Neuronal stem cell (in vitro differentiated cells): ENCODE results near the gene SCRN2.

Experiments
- DNase-seq: peaks from one replicate; pipeline ENCODE4 v3.0.0-alpha.2; 2013; ENCODE audit warnings: low spot score
- H2AFZ ChIP-seq: one replicate; pipeline ENCODE4 v1.6.1; 2013; ENCODE audit warnings: mild to moderate bottlenecking, low read length, inconsistent platforms
- H2AK5ac ChIP-seq: 2 replicates; pipeline ENCODE4 v1.6.1; 2013; ENCODE audit warnings: low read depth, mild to moderate bottlenecking, inconsistent platforms, low read length, moderate library complexity, mixed read lengths
- H2BK120ac ChIP-seq: 2 replicates; pipeline ENCODE4 v1.6.1; 2013; ENCODE audit warnings: low read depth, mild to moderate bottlenecking, inconsistent platforms, low read length, moderate library complexity, mixed read lengths
- H2BK12ac ChIP-seq: one replicate; pipeline ENCODE4 v1.6.1; 2013; ENCODE audit warnings: low read length, inconsistent platforms
- H2BK15ac ChIP-seq: 2 replicates; pipeline ENCODE4 v1.6.1; 2013; ENCODE audit warnings: mild to moderate bottlenecking, low read length, inconsistent platforms, mixed read lengths
- H2BK5ac ChIP-seq: one replicate; pipeline ENCODE4 v1.6.1; 2013; ENCODE audit warnings: inconsistent platforms, mild to moderate bottlenecking, low read length, moderate library complexity
- H3K14ac ChIP-seq: one replicate; pipeline ENCODE4 v1.6.1; 2013; ENCODE audit warnings: low read length, inconsistent platforms
- H3K18ac ChIP-seq: 2 replicates; pipeline ENCODE4 v1.6.1; 2013; ENCODE audit warnings: low read length, inconsistent platforms
- H3K23ac ChIP-seq: 2 replicates; pipeline ENCODE4 v1.6.1; 2013; ENCODE audit warnings: low read depth, mild to moderate bottlenecking, mixed read lengths, low read length, inconsistent platforms; ENCODE audit not compliant: poor library complexity
- H3K27ac ChIP-seq: replicated peaks from 3 replicates; pipeline ENCODE4 v1.5.1; 2013; ENCODE audit warnings: low read length, inconsistent platforms
- H3K27me3 ChIP-seq, 3 experiments: 2 replicates each; pipeline ENCODE4 v1.6.1; 2013; ENCODE audit warnings: low read length in 3 of 3, mild to moderate bottlenecking in 2 of 3, inconsistent platforms in 1 of 3, low read depth in 1 of 3, mixed read lengths in 1 of 3, moderate library complexity in 1 of 3; ENCODE audit not compliant: control insufficient read depth in 3 of 3, insufficient read depth in 3 of 3
- H3K36me3 ChIP-seq, 2 donors: replicated peaks in 1 of 2; 2 replicates each; pipeline ENCODE4 v1.6.1; 2013; ENCODE audit warnings: low read length in 2 of 2; ENCODE audit not compliant: control insufficient read depth in 2 of 2, insufficient read depth in 2 of 2
- H3K4ac ChIP-seq: 2 replicates; pipeline ENCODE4 v1.6.1; 2013; ENCODE audit warnings: inconsistent platforms, mild to moderate bottlenecking, low read length, moderate library complexity
- H3K4me1 ChIP-seq, 2 donors: 1 replicate in 1 of 2; 2 replicates in 1 of 2; pipeline ENCODE4 v1.6.1; 2013; ENCODE audit warnings: low read length in 2 of 2, low read depth in 1 of 2; ENCODE audit not compliant: control insufficient read depth in 2 of 2, insufficient read depth in 1 of 2
- H3K4me2 ChIP-seq: one replicate; pipeline ENCODE4 v1.6.1; 2013; ENCODE audit warnings: mild to moderate bottlenecking, low read length, inconsistent platforms; ENCODE audit not compliant: insufficient read depth, poor library complexity, severe bottlenecking
- H3K4me3 ChIP-seq, 2 donors: 2 replicates each; pipeline ENCODE4 v1.5.1; 2013; ENCODE audit warnings: low read length in 2 of 2, mild to moderate bottlenecking in 2 of 2, inconsistent platforms in 1 of 2, moderate library complexity in 1 of 2
- H3K79me1 ChIP-seq: one replicate; pipeline ENCODE4 v1.6.1; 2013; ENCODE audit warnings: low read depth, mild to moderate bottlenecking, inconsistent platforms, low read length, moderate library complexity
- H3K9ac ChIP-seq: one replicate; pipeline ENCODE4 v1.6.1; 2013; ENCODE audit warnings: mild to moderate bottlenecking, low read depth, low read length, inconsistent platforms; ENCODE audit not compliant: poor library complexity
- H3K9me3 ChIP-seq, 2 donors: replicated peaks in 1 of 2; 2 replicates each; pipeline versions ENCODE3 to v1.6.1; 2013; ENCODE audit warnings: low read length in 2 of 2, mild to moderate bottlenecking in 2 of 2, inconsistent platforms in 1 of 2, low read depth in 1 of 2, mixed read lengths in 1 of 2, moderate library complexity in 1 of 2; ENCODE audit not compliant: control insufficient read depth in 2 of 2, insufficient read depth in 1 of 2
- H4K8ac ChIP-seq: one replicate; pipeline ENCODE4 v1.6.1; 2013; ENCODE audit warnings: low read depth, mild to moderate bottlenecking, inconsistent platforms, low read length, moderate library complexity
- H4K91ac ChIP-seq: one replicate; pipeline ENCODE4 v1.6.1; 2013; ENCODE audit warnings: low read length, low read depth, mild to moderate bottlenecking, inconsistent platforms; ENCODE audit not compliant: poor library complexity
- WGBS, 2 donors: extraction: QIAGEN DNeasy Blood & Tissue Kit; methylation state at CpG; one replicate each; pipeline ENCODE4 v1.1.7; 2013; ENCODE audit warnings: missing lambda C conversion rate in 2 of 2, mixed read lengths in 1 of 2; ENCODE audit not compliant: insufficient read length in 2 of 2, insufficient replicate concordance in 1 of 2; ENCODE audit errors: extremely low coverage in 2 of 2; 5-methylcytosine and 5-hydroxymethylcytosine counted together

SCRN2 gene

DNA sequence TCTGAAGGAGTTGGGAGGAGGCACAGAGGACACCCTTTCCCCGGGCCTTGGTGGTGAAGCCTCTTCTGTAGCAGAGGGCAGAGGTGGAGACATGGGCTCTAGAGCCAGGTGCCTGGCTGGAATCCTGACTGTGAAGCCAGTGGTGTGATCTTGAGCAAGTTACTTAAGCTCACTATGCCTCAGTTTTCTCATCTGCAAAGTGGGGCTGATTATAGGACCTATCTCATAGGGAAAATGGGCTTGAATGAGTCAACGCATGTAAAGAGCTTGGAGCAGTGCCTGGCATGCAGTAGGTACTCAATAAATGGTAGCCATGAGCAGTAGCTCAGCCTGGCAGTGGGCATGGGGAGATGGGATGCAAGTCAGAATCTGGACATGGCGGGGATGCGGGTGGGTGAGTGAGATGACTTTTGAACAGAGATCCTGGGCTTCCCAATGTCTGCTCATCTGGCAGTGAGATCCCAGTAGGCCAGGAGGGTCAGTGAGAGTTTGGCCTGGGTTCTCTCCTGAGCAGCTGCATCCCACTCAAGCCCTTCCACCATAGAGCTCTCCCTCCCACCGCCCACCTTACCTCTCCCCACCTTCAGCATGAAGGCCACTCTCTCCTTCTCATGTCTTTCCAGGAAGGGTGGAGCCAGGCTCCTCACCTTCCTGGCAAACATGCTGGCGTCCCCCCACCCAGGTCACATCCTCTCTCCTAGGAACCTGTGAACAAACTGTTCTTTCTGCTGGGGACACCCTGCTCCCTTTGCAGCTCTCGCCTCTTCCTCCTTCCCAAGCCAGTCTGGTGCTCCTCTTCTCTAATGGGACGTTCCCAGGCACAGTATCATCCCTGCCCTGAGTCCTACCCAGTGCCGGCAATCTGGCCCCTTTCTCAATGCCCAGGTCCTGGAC lies 41.9 kb upstream of the SCRN2 start:
- no peak for DNase-seq
- H3K9ac ChIP-seq = no peak overlapping the region
- H4K8ac ChIP-seq = no peak overlapping the region
- H3K4me2 ChIP-seq = no peak overlapping the region
- H3K27me3 ChIP-seq = peaks cover 0 to 71% (median 0%) of the 10 kb centered on the region in 3 experiments
- no CpG with 5 or more reads among the region's 9 CpGs for WGBS, 2 donors
- no peak overlapping the region for H3K4ac ChIP-seq
- H2BK5ac ChIP-seq = no peak overlapping the region
- H4K91ac ChIP-seq = no peak overlapping the region
- H3K79me1 ChIP-seq = no peaks in the 10 kb centered on the region
- no peak overlapping the region for H3K14ac ChIP-seq
- H3K27ac ChIP-seq = no peak overlapping the region
- no peak overlapping the region for H3K18ac ChIP-seq
- H3K9me3 ChIP-seq = no peaks in the 10 kb centered on the region
- no peak overlapping the region for H3K4me3 ChIP-seq
- H2BK15ac ChIP-seq = no peak overlapping the region
- H2AFZ ChIP-seq = no peak overlapping the region
- peaks cover 0 to 12% of the 10 kb centered on the region in 2 donors for H3K4me1 ChIP-seq
- no peaks in the 10 kb centered on the region for H3K36me3 ChIP-seq
- H2AK5ac ChIP-seq = peak overlapping the region; percentile 47
- H3K23ac ChIP-seq = peak overlapping the region; percentile 71
- H2BK120ac ChIP-seq = no peak overlapping the region
- no peak overlapping the region for H2BK12ac ChIP-seq

DNA sequence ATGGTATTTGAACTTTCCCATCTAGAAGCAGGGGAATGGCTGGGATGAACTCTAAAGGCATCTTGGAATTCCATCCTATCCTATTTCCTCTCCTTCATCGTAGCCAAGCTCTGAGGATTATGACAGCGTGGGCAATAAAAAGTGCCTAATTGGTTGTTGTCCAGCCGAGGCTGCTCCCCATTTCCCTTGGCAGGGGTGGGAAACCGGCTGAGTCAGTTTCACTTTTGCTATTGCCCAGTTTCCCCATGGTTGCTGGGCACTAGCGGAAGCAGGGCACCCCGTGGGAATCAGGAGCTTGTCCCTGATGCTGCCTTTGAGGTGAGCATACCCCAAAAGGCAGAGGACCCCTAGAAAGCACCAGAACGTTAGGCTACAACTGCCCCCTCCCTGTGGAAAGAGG lies 41.2 kb upstream of the SCRN2 start:
- no peak overlapping the region for H3K4ac ChIP-seq
- no CpG with 5 or more reads among the region's 7 CpGs for WGBS, 2 donors
- no peak overlapping the region for H2BK12ac ChIP-seq
- no peaks in the 10 kb centered on the region for H3K36me3 ChIP-seq
- H3K23ac ChIP-seq = no peak overlapping the region
- no peak overlapping the region for H2AK5ac ChIP-seq
- H4K91ac ChIP-seq = no peak overlapping the region
- H3K18ac ChIP-seq = no peak overlapping the region
- no peak overlapping the region for H2BK15ac ChIP-seq
- H3K79me1 ChIP-seq = no peaks in the 10 kb centered on the region
- no peaks in the 10 kb centered on the region for H3K9me3 ChIP-seq
- H2BK5ac ChIP-seq = no peak overlapping the region
- H3K9ac ChIP-seq = no peak overlapping the region
- no peak overlapping the region for H3K14ac ChIP-seq
- no peak overlapping the region for H3K4me3 ChIP-seq
- no peak overlapping the region for H3K4me2 ChIP-seq
- H3K27me3 ChIP-seq = peaks cover 0 to 78% (median 0%) of the 10 kb centered on the region in 3 experiments
- DNase-seq = no peak
- no peak overlapping the region for H2BK120ac ChIP-seq
- H3K27ac ChIP-seq = no peak overlapping the region
- peaks cover 0 to 12% of the 10 kb centered on the region in 2 donors for H3K4me1 ChIP-seq
- no peak overlapping the region for H2AFZ ChIP-seq
- H4K8ac ChIP-seq = no peak overlapping the region

DNA sequence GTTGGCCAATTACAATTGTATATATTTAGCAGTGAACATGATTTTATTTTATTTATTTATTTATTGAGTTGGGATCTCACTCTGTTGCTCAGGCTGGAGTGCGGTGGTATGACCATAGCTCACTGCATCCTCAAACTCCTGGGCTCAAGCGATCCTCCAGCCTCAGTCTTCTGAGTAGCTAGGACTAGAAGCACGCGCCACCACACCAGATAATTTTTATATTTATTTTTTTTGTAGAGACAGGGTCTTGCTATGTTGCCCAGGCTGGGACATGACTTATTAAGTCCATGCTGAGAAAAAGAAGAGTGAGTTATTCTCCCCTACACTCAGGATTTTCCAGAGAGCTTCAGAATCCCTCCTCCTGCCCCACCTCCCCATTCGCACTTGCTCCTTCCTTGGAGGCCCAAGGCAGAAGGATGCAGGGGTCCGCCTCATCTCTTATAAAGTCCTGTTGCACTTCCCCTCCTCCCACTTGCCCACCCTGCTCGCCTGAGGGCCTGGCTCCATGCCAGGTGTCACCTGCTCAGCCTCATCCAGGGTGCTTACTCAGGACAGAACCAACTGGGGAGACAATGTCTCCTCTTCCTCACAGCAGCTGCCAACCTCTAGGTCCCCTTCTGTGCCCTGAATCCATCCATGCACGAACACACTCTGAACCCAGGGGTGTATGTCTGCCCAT lies 38.8 kb upstream of the SCRN2 start:
- H3K36me3 ChIP-seq = no peaks in the 10 kb centered on the region
- no peak overlapping the region for H3K27ac ChIP-seq
- no peak overlapping the region for H2BK5ac ChIP-seq
- peaks cover 0 to 8% of the 10 kb centered on the region in 2 donors for H3K4me1 ChIP-seq
- H3K27me3 ChIP-seq = peaks cover 0 to 83% (median 0%) of the 10 kb centered on the region in 3 experiments
- no peak overlapping the region for H3K4me3 ChIP-seq
- no peaks in the 10 kb centered on the region for H3K9me3 ChIP-seq
- H3K18ac ChIP-seq = no peak overlapping the region
- no peak overlapping the region for H3K9ac ChIP-seq
- no peak overlapping the region for H2BK120ac ChIP-seq
- no peak overlapping the region for H3K4me2 ChIP-seq
- no peaks in the 10 kb centered on the region for H3K79me1 ChIP-seq
- peak overlapping the region; percentile 34 for H3K23ac ChIP-seq
- no peak overlapping the region for H2AFZ ChIP-seq
- no peak overlapping the region for H4K91ac ChIP-seq
- H4K8ac ChIP-seq = no peak overlapping the region
- no peak overlapping the region for H3K14ac ChIP-seq
- no peak overlapping the region for H2BK12ac ChIP-seq
- no CpG with 5 or more reads among the region's 8 CpGs for WGBS, 2 donors
- H2AK5ac ChIP-seq = peak overlapping the region; percentile 25
- no peak for DNase-seq
- H2BK15ac ChIP-seq = no peak overlapping the region
- H3K4ac ChIP-seq = no peak overlapping the region

DNA sequence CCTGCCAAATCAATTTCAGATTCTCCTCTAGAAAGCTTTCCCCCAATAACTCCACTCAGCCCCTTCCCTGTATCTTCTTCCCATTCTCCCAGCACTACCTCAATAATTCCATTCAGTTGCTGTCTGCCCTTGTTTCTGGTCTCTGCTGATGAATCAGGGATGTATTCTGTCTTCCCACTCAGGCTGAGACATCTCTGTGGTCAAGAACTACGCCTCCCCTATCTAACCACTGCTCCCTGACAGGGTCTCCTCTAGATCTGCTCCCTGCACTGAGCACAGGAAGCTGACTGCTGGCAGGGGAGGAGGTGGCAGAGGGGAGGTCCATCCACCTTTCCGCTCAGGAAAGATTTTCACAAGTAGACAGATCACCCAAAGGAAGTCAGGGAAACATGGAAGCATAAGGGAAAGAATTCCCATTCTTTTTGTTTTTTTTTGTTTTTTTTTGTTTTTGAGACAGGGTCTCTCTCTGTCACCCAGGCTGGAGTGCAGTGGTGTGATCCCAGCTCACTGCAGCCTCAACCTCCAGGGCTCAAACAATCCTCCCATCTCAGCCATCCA lies 38.0 kb upstream of the SCRN2 start:
- DNase-seq = no peak
- no peaks in the 10 kb centered on the region for H3K9me3 ChIP-seq
- H2BK15ac ChIP-seq = no peak overlapping the region
- no peak overlapping the region for H2BK12ac ChIP-seq
- no peaks in the 10 kb centered on the region for H3K79me1 ChIP-seq
- no peak overlapping the region for H2BK5ac ChIP-seq
- H3K27ac ChIP-seq = no peak overlapping the region
- H3K4me1 ChIP-seq = peaks cover 0 to 10% of the 10 kb centered on the region in 2 donors
- no peak overlapping the region for H2BK120ac ChIP-seq
- H3K4ac ChIP-seq = no peak overlapping the region
- WGBS, 2 donors = no CpG with 5 or more reads among the region's 2 CpGs
- H2AFZ ChIP-seq = no peak overlapping the region
- H3K18ac ChIP-seq = no peak overlapping the region
- H2AK5ac ChIP-seq = no peak overlapping the region
- no peak overlapping the region for H4K8ac ChIP-seq
- H3K9ac ChIP-seq = no peak overlapping the region
- no peak overlapping the region for H3K23ac ChIP-seq
- H3K4me2 ChIP-seq = no peak overlapping the region
- H3K14ac ChIP-seq = no peak overlapping the region
- peaks cover 0 to 83% (median 1%) of the 10 kb centered on the region in 3 experiments for H3K27me3 ChIP-seq
- H3K4me3 ChIP-seq = no peak overlapping the region
- no peaks in the 10 kb centered on the region for H3K36me3 ChIP-seq
- H4K91ac ChIP-seq = no peak overlapping the region
